Measurements from ENCODE around the gene NR2F1-AS1. TPM values are rescaled to one million over a fixed set of nuclear protein-coding genes. Genes with fewer than 3 reads are reported as not detected.
A peak's percentile ranks its signal among the peaks of the same experiment; 100 is the strongest.

The NR2F1-AS1 gene
- polyA plus RNA-seq, 3 donors: not detected

DNA sequence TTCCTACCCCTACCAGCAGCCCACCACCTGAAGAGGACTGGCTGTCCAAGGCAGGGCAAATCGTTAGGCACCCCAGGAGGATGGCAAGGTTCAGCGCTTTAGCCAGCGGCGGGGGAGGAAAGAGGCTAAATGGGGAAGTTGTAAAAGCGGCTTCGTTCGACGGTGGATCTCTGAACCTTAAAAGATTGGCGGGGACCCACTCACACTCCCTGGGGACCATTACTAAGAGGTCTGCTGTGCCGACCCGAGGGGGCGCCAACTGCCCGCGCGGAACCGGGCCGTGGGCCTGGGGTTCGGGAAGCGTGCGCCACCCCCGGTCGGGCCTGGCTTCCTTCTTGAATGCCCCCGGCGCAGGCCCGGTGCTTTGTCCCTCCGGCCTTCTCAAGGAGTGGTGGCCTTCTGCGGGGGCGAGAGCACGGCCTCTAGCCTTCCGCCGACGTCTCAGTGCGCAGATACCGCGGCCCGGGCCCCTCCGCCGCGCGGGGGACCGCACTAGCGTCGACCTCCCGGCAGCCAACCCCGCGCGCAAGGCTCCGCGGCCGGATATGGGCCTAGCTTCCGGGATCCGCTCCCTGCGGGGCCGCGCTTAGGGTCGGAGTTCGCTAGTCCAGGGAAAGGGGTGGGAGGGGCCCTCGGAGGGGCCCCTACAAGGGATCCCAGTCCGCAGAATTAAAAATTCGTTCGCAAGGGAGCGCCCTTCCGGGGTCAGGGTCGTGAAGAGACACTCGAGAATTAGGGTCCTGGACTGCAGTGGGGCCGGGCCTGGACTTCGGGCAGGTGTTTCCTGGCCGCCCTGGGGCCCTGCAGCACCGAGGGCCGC, 10.5 kb downstream of the NR2F1-AS1 start:
- H3K4me3 Mint-ChIP-seq: peak overlapping the region; percentile 60 to 84
- peaks cover 12% of the 10 kb centered on the region in 2 donors for H3K4me1 ChIP-seq (ENCODE audit: control insufficient read depth in 1 of 2, insufficient read depth in 2 of 2, low read length in 2 of 2)
- H3K79me2 ChIP-seq (ENCODE audit: insufficient read depth, low read length): no peaks in the 10 kb centered on the region
- H3K9me3 Mint-ChIP-seq: peaks cover 0 to 21% (median 15%) of the 10 kb centered on the region in 7 donors
- intact Hi-C loops (cut with micrococcal nuclease): no loop called here
- peaks cover 80 to 95% of the 10 kb centered on the region in 2 donors for H3K27me3 ChIP-seq (ENCODE audit: control insufficient read depth in 2 of 2, insufficient read depth in 2 of 2, low read length in 2 of 2)
- H2AFZ ChIP-seq (ENCODE audit: insufficient read depth, low read depth, low read length, poor library complexity, severe bottlenecking): peak overlapping the region; percentile 67
- peak overlapping the region; percentile 77 for H3K4me2 ChIP-seq (replicated peaks; ENCODE audit: extremely low read depth, low read length, poor library complexity, severe bottlenecking)
- peaks cover 71 to 85% (median 79%) of the 10 kb centered on the region in 3 donors for H3K27me3 Mint-ChIP-seq (ENCODE audit: low read depth in 3 of 3)
- TF ChIP-seq, protein P1, sequence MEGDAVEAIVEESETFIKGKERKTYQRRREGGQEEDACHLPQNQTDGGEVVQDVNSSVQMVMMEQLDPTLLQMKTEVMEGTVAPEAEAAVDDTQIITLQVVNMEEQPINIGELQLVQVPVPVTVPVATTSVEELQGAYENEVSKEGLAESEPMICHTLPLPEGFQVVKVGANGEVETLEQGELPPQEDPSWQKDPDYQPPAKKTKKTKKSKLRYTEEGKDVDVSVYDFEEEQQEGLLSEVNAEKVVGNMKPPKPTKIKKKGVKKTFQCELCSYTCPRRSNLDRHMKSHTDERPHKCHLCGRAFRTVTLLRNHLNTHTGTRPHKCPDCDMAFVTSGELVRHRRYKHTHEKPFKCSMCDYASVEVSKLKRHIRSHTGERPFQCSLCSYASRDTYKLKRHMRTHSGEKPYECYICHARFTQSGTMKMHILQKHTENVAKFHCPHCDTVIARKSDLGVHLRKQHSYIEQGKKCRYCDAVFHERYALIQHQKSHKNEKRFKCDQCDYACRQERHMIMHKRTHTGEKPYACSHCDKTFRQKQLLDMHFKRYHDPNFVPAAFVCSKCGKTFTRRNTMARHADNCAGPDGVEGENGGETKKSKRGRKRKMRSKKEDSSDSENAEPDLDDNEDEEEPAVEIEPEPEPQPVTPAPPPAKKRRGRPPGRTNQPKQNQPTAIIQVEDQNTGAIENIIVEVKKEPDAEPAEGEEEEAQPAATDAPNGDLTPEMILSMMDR (IDR thresholded peaks at IDR 0.05): no peak
- H3K4me3 ChIP-seq (replicated peaks in 1 of 3; ENCODE audit: low read depth in 2 of 3, low read length in 3 of 3): peak overlapping the region in 2 of 3 experiments; percentile 8 to 71
- no peaks in the 10 kb centered on the region for H4K20me1 ChIP-seq (ENCODE audit: insufficient read depth, low read length)
- peak overlapping the region; percentile 8 for H3K9ac ChIP-seq (ENCODE audit: insufficient read depth, low read length, poor library complexity, severe bottlenecking)
- no peak overlapping the region for H3K27ac ChIP-seq (ENCODE audit: low read depth in 1 of 2, low read length in 2 of 2)
- no peak overlapping the region for H3K27ac Mint-ChIP-seq
- peaks cover 5 to 56% of the 10 kb centered on the region in 2 donors for H3K9me3 ChIP-seq (replicated peaks in 1 of 2; ENCODE audit: control insufficient read depth in 1 of 2, insufficient read depth in 1 of 2, low read length in 2 of 2)
- H3K36me3 ChIP-seq (replicated peaks in 1 of 2; ENCODE audit: control insufficient read depth in 1 of 2, insufficient read depth in 2 of 2, low read length in 2 of 2): no peaks in the 10 kb centered on the region
- peaks cover 21% of the 10 kb centered on the region for H3K4me1 Mint-ChIP-seq
- 3% methylated on average over 69 of the region's 70 CpGs for WGBS (ENCODE audit: insufficient coverage)
- H3K36me3 Mint-ChIP-seq: peaks cover 3% of the 10 kb centered on the region in 2 donors
- DNase-seq: peak in 1 of 3 donors; percentile 7

DNA sequence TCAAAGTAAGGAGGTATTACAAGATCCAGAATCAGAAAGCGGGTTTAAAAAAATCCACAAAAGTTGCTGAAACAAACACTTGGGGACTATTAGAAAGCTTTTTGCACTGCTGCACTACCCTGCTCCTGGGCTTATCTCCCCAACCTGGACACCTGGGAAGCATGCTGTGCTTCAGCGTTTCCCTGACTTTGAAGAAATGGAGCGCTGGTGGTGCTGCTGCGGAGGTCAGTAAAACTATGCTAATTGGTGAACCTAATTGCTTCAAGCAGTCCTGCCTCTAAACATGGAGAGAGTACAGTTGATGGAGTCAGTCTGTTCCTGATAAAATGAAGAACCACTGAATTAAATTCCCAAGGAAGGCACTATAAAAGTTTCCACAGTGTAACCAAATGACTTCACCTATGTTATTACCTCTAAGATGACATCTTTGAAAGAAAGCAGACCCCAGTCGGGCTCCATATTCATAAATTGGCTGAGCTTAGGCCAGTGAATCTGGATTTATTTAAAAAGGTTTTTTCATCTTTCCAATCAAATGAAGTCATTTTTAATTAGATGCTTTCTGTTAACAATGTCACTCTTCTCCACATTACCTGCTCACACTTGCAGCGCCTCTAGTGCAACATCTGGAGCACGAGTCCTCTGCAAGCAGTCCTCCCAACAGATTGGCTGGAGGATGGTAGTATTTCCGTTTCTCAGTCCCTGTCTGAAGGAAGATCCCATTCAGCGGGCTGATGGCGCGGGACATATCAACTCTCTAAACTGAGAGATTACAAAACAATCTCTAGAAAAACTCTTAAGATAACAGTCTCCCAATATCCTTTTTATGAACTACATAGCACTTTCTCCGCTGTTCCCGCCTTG, 11.5 kb downstream of the NR2F1-AS1 start:
- peaks cover 0 to 17% (median 15%) of the 10 kb centered on the region in 7 donors for H3K9me3 Mint-ChIP-seq
- no peaks in the 10 kb centered on the region for H3K36me3 ChIP-seq (replicated peaks in 1 of 2; ENCODE audit: control insufficient read depth in 1 of 2, insufficient read depth in 2 of 2, low read length in 2 of 2)
- H3K4me1 ChIP-seq (ENCODE audit: control insufficient read depth in 1 of 2, insufficient read depth in 2 of 2, low read length in 2 of 2): peaks cover 12% of the 10 kb centered on the region in 2 donors
- H3K27me3 ChIP-seq (ENCODE audit: control insufficient read depth in 2 of 2, insufficient read depth in 2 of 2, low read length in 2 of 2): peaks cover 74 to 92% of the 10 kb centered on the region in 2 donors
- no peak overlapping the region for H2AFZ ChIP-seq (ENCODE audit: insufficient read depth, low read depth, low read length, poor library complexity, severe bottlenecking)
- intact Hi-C loops (cut with micrococcal nuclease): no loop called here
- TF ChIP-seq, protein P1 (IDR thresholded peaks at IDR 0.05): no peak
- peaks cover 5 to 51% of the 10 kb centered on the region in 2 donors for H3K9me3 ChIP-seq (replicated peaks in 1 of 2; ENCODE audit: control insufficient read depth in 1 of 2, insufficient read depth in 1 of 2, low read length in 2 of 2)
- peaks cover 21% of the 10 kb centered on the region for H3K4me1 Mint-ChIP-seq
- H3K27ac Mint-ChIP-seq: no peak overlapping the region
- DNase-seq: no peak
- H3K4me2 ChIP-seq (replicated peaks; ENCODE audit: extremely low read depth, low read length, poor library complexity, severe bottlenecking): no peak overlapping the region
- no peaks in the 10 kb centered on the region for H3K79me2 ChIP-seq (ENCODE audit: insufficient read depth, low read length)
- peaks cover 3% of the 10 kb centered on the region in 2 donors for H3K36me3 Mint-ChIP-seq
- WGBS (ENCODE audit: insufficient coverage): 17% methylated on average over 5 of the region's 13 CpGs
- H3K27me3 Mint-ChIP-seq (ENCODE audit: low read depth in 3 of 3): peaks cover 61 to 80% (median 71%) of the 10 kb centered on the region in 3 donors
- H3K4me3 ChIP-seq (replicated peaks in 1 of 3; ENCODE audit: low read depth in 2 of 3, low read length in 3 of 3): peak overlapping the region in 1 of 3 experiments; percentile 71
- H3K27ac ChIP-seq (ENCODE audit: low read depth in 1 of 2, low read length in 2 of 2): no peak overlapping the region
- peak overlapping the region; percentile 60 to 82 for H3K4me3 Mint-ChIP-seq
- H3K9ac ChIP-seq (ENCODE audit: insufficient read depth, low read length, poor library complexity, severe bottlenecking): no peak overlapping the region
- H4K20me1 ChIP-seq (ENCODE audit: insufficient read depth, low read length): no peaks in the 10 kb centered on the region
